OCI-LY7 (cell line): ENCODE measurements around the gene GPRIN2.

Source experiments
- CTCF ChIP-seq: fragments of 200-600 bp; sonication (generic); conservative IDR thresholded peaks from 2 replicates; pipeline ENCODE4 v1.5.1; 2014; ENCODE audit warnings: mild to moderate bottlenecking, antibody characterized with exemption, low read length, moderate library complexity, mixed read lengths
- EZH2phosphoT487 ChIP-seq: fragments of 200-600 bp; sonication (generic); IDR thresholded peaks from 2 replicates; pipeline ENCODE4 v1.6.1; 2018; ENCODE audit warnings: low read depth, borderline replicate concordance, mild to moderate bottlenecking, mixed run types, antibody characterized with exemption, low read length, moderate library complexity, mixed read lengths

- no peak for TF ChIP-seq CTCF
- no peak for TF ChIP-seq EZH2phosphoT487
Measured at GRCh38 chr10:46536171-46536570, 20.3 kb downstream of the GPRIN2 start.
